ENCODE measurements around the gene CORO2B.

The CORO2B gene

DNA sequence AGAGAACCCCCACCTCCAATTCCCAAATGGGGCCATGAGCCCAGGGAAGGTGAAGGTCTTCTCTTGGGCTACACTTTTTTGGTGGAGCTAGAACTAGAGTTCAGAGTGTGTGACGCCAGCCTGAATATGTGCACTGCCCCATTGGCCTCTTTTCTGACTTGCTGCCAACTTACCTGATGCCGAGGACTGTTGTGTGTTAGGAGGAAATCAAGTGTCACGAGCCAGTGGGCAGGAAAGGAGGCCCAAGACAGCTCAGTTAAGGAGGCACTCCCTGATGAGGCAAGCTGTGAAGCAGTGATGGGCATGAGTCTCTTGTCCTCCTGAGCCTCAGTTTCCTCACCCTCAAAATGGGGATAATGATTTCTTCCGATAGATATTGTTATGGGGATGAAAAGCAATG, 134.1 kb downstream of the CORO2B start:
- TF ChIP-seq, protein P1, sequence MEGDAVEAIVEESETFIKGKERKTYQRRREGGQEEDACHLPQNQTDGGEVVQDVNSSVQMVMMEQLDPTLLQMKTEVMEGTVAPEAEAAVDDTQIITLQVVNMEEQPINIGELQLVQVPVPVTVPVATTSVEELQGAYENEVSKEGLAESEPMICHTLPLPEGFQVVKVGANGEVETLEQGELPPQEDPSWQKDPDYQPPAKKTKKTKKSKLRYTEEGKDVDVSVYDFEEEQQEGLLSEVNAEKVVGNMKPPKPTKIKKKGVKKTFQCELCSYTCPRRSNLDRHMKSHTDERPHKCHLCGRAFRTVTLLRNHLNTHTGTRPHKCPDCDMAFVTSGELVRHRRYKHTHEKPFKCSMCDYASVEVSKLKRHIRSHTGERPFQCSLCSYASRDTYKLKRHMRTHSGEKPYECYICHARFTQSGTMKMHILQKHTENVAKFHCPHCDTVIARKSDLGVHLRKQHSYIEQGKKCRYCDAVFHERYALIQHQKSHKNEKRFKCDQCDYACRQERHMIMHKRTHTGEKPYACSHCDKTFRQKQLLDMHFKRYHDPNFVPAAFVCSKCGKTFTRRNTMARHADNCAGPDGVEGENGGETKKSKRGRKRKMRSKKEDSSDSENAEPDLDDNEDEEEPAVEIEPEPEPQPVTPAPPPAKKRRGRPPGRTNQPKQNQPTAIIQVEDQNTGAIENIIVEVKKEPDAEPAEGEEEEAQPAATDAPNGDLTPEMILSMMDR (IDR thresholded peaks at IDR 0.05; ENCODE audit: low read depth, low read length, missing control alignments): no peak
- Histone ChIP-seq H3K27me3 (replicated peaks) (no peaks in the 10 kb centered on the region), H3K36me3 (replicated peaks) (no peaks in the 10 kb centered on the region), H3K4me3 (ENCODE audit: low read depth, low read length) (no peak overlapping the region), H3K27ac (no peak overlapping the region)
- in situ Hi-C loops (cut with HindIII; ENCODE audit: low pct_ligation_motif_present, low sequenced_read_pairs): no loop called here
- no peak for DNase-seq

DNA sequence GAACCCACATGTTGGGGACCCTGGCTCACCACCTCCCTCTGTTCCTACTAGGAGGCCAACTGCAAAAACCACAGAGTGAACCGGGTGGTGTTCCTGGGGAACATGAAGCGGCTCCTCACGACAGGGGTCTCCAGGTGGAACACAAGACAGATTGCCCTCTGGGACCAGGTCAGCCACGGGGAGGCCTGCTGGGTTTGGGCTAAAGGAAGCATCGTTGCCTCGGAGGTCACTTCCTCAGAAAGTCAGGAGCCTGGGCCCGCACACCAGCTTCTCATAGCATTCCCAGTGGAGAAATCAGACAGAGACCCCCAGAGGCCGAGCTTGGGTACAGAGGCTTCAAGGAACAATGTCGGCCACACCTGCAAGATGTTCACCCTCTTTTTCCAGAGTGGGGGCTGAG, 135.1 kb downstream of the CORO2B start:
- TF ChIP-seq, protein P1 (IDR thresholded peaks at IDR 0.05; ENCODE audit: low read depth, low read length, missing control alignments): no peak
- no peak overlapping the region for H3K4me3 ChIP-seq (ENCODE audit: low read depth, low read length)
- no peaks in the 10 kb centered on the region for H3K27me3 ChIP-seq (replicated peaks)
- in situ Hi-C loops (cut with HindIII; ENCODE audit: low pct_ligation_motif_present, low sequenced_read_pairs): no loop called here
- no peak for DNase-seq
- H3K27ac ChIP-seq: no peak overlapping the region
- no peaks in the 10 kb centered on the region for H3K36me3 ChIP-seq (replicated peaks)

DNA sequence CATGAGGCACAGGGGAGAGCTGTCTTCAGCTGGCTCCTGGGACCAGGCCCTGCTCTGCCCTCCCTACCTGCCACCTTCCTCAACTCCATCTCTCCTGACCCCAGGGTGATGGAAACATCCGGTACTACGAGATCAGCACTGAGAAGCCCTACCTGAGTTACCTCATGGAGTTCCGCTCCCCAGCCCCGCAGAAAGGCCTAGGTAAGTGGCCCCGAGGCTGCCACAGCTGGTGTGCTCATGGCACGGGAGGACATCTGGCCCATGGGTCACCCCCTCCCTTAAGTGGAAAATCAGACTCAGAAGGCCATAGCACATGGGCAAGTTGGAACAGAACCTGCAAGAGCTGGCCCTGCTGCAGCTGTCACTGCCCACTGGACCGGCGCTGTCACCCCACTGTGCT, 136.3 kb downstream of the CORO2B start:
- no peak overlapping the region for H3K4me3 ChIP-seq (ENCODE audit: low read depth, low read length)
- H3K27me3 ChIP-seq (replicated peaks): no peaks in the 10 kb centered on the region
- H3K27ac ChIP-seq: no peak overlapping the region
- TF ChIP-seq, protein P1 (IDR thresholded peaks at IDR 0.05; ENCODE audit: low read depth, low read length, missing control alignments): no peak
- in situ Hi-C loops (cut with HindIII; ENCODE audit: low pct_ligation_motif_present, low sequenced_read_pairs): no loop called here
- DNase-seq: no peak
- H3K36me3 ChIP-seq (replicated peaks): no peaks in the 10 kb centered on the region

DNA sequence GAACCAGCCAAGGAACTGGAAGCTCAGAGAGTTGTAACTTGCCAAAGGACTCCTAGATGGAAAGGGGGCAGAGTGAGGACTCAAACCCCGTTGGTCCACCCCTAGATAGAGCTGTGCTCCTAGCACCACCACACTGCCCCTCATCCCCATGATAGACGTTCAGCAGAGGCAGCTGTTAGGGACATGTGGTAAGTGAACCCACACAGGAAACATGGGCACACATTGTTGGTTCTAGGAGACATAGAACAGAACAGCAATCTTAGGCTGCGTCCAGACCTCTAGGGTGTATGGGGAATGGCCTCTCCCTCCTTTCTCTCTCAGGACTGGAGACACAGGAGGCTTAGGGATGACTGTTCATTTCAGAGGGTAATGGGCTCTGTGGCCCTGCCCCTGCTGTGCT, 139.2 kb downstream of the CORO2B start:
- in situ Hi-C loops (cut with HindIII; ENCODE audit: low pct_ligation_motif_present, low sequenced_read_pairs): no loop called here

DNA sequence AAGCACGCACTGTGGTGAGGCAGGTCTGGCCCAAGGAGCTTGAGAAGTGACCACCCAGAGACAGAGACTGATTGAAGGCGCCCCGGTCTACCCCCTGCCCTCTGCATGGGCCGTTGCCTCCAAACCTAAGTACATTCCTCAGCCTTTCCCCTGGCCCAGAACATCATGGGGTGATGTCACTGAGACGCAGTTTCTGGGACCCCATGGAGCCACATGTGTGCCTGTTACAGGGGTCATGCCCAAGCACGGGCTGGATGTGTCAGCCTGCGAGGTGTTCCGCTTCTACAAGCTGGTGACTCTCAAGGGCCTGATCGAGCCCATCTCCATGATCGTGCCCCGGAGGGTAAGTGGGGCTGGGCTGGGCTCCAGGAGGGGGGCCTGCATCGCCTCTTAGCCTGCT, 139.7 kb downstream of the CORO2B start:
- H3K4me3 ChIP-seq (ENCODE audit: low read depth, low read length): no peak overlapping the region
- H3K27ac ChIP-seq: no peak overlapping the region
- in situ Hi-C loops (cut with HindIII; ENCODE audit: low pct_ligation_motif_present, low sequenced_read_pairs): no loop called here
- no peaks in the 10 kb centered on the region for H3K27me3 ChIP-seq (replicated peaks)
- H3K36me3 ChIP-seq (replicated peaks): no peaks in the 10 kb centered on the region
- TF ChIP-seq, protein P1 (IDR thresholded peaks at IDR 0.05; ENCODE audit: low read depth, low read length, missing control alignments): no peak
- DNase-seq: no peak

More for the DNA sequence above, 139.2 kb downstream of the CORO2B start:
- Histone ChIP-seq H3K4me3 (ENCODE audit: low read depth, low read length) (no peak overlapping the region), H3K36me3 (replicated peaks) (no peaks in the 10 kb centered on the region), H3K27me3 (replicated peaks) (no peaks in the 10 kb centered on the region), H3K27ac (no peak overlapping the region)
- DNase-seq: no peak
- TF ChIP-seq, protein P1 (IDR thresholded peaks at IDR 0.05; ENCODE audit: low read depth, low read length, missing control alignments): no peak

DNA sequence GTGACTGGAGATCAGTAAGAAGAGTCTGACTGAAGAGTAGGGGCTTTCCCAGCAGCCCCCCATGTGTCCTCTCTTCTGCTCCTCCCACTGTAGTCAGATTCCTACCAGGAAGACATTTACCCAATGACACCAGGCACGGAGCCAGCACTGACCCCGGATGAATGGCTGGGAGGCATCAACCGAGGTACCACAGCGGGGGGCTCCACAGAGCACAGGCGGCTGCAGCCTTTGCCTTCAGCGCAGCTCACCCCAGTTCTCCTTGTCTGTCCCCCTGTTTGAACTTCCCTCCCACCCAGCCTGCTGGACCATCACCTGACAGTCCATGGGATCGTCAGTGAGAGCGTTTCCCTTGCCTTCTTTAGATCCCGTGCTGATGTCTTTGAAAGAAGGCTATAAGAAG, 140.3 kb downstream of the CORO2B start:
- Histone ChIP-seq H3K27me3 (replicated peaks) (no peaks in the 10 kb centered on the region), H3K36me3 (replicated peaks) (no peaks in the 10 kb centered on the region), H3K4me3 (ENCODE audit: low read depth, low read length) (no peak overlapping the region), H3K27ac (no peak overlapping the region)
- in situ Hi-C loops (cut with HindIII; ENCODE audit: low pct_ligation_motif_present, low sequenced_read_pairs): no loop called here
- TF ChIP-seq, protein P1 (IDR thresholded peaks at IDR 0.05; ENCODE audit: low read depth, low read length, missing control alignments): no peak
- DNase-seq: no peak
